Endometrial microvascular endothelial cells (primary cell): Measurements from ENCODE around the gene NLRC5. TPM values are rescaled to one million over a fixed set of nuclear protein-coding genes. Genes with fewer than 3 reads are reported as not detected.

Experiments
- in situ Hi-C: cut with HindIII; loops from 2 replicates; pipeline ENCODE4 v1.10.0; 2017; ENCODE audit warnings: low sequenced_read_pairs, low pct_unique_long_range_greater_than_20kb; ENCODE audit errors: inconsistent ontology term
- total RNA-seq: library from RNA; depleted of rRNA; stranded (reverse); fragments of >200 nt; gene quantifications from one replicate; pipeline ENCODE4 v1.2.3, GENCODE V29; 2015; ENCODE audit errors: inconsistent ontology term

The NLRC5 gene
- 35.0 TPM for total RNA-seq

DNA sequence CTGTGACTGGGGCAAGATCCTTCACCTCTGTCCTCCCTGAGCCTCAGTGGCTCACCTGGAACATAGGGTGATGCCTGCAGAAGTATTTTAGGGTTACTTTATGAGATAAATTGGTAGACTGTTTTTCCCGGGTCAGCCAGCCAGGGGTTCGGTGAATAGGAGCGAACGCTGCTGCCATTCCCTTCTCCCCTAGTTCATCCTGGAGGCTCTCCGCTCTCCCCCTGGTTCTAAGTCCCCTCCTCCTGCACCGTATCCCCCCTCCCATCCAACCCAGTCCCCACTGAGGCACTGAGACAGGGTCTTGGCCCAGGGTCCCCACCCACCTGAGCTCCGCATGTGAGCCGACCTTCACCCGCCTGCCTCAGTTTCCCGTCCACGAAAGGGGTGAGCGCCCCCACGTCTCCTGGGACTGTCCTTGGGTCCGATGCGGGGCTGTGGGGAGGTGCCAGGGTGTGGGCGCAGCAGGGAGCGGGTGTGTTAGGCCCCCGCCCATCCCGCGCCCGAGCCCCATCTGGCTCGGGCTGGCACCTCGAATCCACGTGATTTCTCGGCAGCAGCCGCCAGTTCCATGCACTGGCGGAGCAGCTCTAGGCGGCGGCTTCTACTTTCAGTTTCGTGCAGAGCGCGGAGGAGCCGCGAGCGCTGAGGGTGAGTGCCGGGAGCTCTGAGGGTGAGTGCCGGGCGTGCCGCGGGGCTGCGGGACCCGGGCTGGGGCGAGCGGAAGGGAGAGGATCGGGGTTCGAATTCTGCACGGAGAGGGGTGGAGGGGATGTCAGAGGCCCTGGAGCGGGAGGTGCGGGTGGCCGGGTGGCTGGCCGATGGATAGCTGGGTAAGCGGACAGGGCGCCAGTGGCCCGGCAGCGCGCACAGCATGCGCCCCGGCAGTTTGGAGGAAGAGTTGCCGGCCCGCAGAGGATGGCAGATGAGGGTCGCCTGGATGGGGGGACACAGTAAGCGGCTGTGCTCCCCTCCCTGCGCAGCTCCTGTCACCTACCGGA, at the start of gene NLRC5:
Gene NLRC5 (plus strand): TSS at position 610 of the 998 bp plus-strand sequence. CDS start 31,156 bp downstream, outside the sequence.
- in situ Hi-C loops = no loop called here

GRCh38 chr16:56939801-56940200, 49.6 kb upstream of the NLRC5 start:
- in situ Hi-C loops = no loop called here

DNA sequence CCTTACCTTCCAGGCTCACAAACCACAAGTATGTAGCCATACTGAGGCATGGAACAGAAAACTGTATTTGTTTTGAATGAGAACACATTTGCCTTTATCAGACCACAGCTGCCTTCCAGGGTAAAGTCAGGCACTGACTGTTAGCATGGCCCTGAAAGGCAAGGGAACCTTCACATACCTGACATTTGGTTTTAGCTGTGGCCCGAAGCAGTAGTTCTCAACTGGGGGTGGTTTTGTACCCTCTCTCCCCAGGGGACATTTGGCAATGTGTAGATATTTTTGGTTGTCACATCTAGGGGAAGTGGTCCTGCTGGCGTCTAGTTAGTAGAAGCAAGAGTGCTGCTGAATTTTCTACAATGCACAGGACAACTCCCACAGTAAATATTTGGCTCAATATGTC, 48.3 kb upstream of the NLRC5 start:
- in situ Hi-C loops = no loop called here

DNA sequence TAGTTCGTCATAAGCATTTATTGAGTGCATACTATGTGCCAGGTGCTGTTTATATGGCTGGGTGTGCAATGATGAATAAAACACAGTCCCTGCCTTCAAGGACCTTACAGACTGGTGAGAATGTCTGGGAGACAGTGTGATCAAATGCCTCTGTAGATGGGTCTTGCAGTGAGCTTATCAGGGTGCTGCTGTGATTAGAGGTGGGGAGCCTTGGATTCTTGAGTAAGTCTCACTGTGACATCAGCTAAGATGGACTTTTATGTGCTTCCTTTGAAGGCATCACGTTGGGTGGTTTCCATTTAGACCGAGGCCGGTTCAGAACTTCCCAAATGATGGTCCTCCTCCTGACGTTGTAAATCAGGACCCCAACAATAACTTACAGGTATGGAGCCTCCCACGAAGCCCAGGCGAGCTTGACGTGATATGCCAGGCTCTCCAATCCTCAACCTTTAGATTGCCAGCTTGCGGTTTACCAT, 47.5 kb upstream of the NLRC5 start:
- in situ Hi-C loops = no loop called here

DNA sequence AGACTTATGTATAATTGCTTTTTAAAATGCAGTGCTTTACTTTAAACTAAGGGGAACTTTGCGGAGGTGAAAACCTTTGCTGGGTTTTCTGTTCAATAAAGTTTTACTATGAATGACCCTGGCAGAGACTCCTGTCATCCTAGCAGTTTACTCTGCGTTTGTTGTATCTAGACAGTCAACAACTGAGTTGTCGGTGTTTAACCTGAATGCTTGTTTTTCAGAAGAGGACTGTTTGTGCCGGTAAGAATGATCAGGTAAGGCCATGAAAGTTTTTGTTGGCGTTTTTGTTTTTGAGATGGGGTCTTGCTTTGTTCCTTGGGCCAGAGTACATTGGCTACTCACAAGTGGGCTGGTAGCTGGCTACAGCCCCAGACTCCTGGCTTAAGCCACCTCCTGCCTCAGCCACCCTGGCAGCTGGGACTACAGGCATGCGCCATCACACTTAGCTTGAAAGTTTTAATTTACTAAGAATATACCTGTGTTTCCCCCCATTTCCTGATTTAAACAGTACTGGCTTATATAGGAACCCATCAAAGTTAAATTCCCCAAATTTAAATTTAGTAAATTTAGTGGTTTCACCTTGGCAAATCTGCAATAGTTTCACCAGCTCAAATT, 45.5 kb upstream of the NLRC5 start:
- in situ Hi-C loops = no loop called here

DNA sequence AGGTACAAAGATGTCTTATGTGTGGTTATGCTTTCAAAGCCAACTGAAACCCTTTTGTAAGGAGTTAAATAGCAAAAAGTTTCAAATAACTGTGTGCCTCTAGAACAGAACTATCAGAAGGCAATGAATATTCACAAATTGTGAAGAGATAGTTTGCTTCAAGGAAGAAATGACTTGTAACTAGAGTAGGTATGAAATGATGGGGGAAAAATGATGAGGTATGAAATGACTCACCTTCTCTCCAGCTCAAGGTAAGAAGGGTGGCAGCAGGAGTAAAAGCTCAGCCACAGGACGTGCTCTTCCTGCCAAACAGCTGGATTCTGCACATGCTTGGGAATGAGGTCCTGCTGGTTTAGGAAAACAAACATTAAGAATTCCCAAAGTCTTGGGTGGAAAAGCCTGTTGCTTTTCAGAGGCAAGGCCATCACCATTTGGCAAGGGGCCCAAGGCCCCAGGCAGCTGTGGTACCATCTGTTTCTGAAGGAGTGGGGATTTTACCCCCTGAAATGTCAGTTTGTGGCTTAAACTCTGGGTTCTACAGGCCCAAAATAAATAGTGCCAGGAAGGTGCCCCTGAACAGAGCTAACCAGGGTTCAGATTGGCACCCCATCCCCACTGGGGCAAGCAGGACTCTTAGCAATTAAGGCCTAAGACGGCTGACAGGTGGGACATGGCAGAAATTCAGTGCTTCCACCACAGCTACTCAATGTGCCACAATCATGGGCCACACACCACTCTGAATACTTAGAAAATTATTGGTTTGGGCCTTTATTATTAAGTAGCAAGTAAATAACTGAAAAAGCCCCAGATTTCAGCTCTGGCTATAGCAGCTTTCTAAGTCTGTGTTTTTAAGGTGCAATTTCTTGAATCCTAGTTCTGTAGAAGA, 44.2 kb upstream of the NLRC5 start:
- in situ Hi-C loops = no loop called here

DNA sequence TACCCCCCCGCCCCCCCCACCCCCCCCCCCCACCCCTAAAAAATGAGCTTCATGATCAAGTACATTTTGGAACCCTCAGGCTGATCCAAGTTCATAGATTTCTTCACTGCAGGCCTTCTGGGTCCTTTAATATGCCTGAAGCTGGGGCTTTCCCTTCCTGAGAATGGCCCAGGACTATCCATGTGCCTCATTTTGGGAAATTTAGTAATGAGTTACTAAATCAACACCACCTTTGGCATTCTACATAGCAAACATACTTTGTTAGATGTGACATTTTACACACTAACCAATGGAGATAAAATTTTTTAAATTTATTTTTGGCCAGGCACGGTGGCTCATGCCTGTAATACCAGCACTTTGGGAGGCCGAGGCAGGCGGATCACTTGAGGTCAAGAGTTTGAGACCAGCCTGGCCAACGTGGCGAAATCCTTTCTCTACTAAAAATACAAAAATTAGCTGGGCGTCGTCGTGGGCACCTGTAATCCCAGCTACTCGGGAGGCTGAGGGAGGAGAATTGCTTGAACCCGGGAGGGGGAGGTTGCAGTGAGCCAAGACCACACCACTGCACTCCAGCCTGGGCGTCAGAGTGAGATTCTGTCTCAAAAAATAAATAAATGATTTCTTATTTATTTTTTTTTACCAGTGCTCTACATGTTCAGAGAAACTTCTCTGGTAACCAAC, 43.4 kb upstream of the NLRC5 start:
- in situ Hi-C loops = no loop called here

DNA sequence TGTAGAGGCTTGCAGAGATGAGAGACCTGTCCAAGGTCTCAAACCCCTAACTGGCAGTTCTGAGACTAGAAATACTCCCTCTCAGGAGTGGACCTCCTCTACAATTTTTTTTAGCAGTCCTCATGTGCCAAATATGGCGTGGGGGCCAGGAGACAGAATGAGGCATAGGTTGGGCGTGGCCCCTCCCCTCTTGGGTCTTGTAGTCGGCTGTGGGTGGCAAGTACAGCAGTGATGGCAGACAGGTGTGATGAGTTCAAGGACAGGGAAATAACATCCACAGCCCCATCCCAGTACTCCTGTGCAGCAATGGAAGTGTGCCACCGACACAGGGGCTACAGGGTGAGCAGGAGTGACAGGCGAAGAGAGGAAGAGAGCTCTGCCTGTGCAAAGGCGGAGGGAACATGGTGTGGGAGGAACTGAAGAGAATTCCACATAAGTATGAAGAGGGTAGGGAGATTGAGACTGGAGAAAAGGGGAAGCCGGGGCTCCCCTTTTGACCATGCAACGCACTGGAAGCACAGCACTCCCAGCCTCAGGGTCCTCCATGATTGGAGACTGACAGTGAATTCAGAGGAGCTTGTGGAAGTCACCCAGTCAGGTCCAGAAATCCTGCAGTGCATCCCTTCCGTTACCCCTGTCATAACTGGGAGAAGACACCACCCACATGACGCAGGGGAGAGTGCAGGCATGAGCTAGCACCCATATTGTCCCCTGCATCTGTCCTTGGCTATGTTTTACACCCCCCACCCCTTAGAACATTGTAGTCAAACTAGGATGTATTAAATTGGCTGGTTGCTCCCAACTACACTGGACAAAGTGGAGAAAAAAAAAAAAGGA, 42.4 kb upstream of the NLRC5 start:
- in situ Hi-C loops = no loop called here

GRCh38 chr16:56947604-56947995, 41.8 kb upstream of the NLRC5 start:
- in situ Hi-C loops = no loop called here

GRCh38 chr16:56948234-56948633, 41.1 kb upstream of the NLRC5 start:
- in situ Hi-C loops = no loop called here

DNA sequence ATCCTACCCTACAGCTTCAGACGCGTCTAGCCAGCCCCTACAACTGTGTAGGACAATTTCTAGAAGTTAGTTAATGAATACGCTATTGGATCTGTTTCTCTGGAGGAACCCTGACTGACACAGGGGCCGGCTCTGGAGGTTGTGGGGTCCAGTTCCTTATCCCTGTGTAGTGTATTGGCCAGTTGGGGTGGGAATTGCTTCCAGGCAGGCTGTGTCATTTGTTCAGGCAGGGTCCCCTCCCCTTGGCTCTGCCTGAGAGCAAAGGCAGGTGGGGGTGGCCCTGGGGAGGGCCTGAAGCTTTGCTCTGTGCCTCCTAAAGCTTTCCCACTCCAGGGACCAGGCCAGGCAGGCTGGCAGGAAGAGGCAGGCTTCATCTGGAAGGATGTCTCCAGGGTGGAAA, 39.3 kb upstream of the NLRC5 start:
- in situ Hi-C loops = no loop called here

GRCh38 chr16:56950455-56950854, 38.9 kb upstream of the NLRC5 start:
- in situ Hi-C loops = no loop called here

GRCh38 chr16:56950881-56951771, 38.2 kb upstream of the NLRC5 start:
- in situ Hi-C loops = no loop called here

- in situ Hi-C loops = no loop called here
Measured at GRCh38 chr16:56953006-56953405, 36.4 kb upstream of the NLRC5 start.

GRCh38 chr16:56956076-56956475, 33.3 kb upstream of the NLRC5 start:
- in situ Hi-C loops = no loop called here

- in situ Hi-C loops = no loop called here
Measured at GRCh38 chr16:56956756-56957155, 32.6 kb upstream of the NLRC5 start.
